ENCODE data around the gene LCAT.
"Not testable (repeated sequence)": the region's sequence is repeated elsewhere in the genome, so short reads cannot be mapped to it uniquely, and the experiment has no call there.

LCAT gene

DNA sequence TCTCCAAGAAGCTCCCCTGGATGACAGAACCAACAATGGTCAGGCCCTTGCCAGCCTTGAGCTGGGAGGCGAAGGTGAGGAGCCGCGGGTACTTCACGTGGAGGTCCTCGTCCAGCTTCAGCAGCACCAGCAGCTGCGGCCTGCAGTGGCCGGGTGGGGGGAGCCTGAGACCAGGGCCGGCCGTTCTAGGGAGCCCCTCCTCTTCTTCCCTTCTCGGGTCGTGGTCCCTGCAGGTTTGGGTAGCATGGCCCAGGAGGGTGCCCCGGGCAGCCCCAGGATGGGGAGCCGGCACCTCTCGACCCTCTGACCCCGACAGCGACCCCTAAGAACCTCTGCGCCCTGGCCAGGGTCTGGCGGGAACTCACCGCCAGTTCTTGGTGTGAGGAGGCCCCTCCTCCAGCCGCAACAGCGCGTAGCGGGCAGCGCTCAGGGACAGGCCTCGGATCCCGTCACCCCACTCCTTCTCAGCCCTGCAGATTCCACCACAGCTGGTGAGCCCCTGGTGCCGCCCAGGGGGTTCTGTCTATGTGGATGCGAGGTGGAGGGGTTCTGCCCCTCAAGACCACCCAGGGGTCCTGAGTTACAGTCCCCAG, 3.1 kb upstream of the LCAT start:
- DNase-seq = no peak

DNA sequence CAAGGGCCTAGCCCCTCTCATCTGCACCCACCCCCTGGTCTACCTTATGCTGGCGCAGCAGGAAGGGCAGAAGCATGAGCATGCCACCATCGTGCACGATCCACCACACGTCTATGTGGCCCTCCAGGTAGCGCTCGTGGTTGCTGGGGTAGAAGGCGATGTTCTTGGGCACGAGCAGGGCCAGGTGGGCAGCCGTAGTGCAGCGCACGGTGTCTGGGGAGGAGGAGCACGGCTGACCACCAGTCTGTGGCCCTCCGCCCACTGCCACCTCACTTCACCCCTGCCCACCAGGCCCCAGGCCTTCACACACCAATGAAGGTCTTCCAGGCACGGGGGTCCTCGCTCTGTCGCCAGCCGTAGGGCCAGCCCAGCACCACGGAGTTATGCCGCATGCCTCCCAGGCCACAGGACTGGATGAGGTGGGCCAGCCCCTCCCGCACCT, 2.2 kb upstream of the LCAT start:
- no peak for DNase-seq

GRCh38 chr16:67945392-67945933, 1.5 kb upstream of the LCAT start:
- no peak for DNase-seq

- DNase-seq = no peak
Observed at GRCh38 chr16:67944690-67945391, 921 bp upstream of the LCAT start.

GRCh38 chr16:67943256-67943618, 683 bp downstream of the LCAT start:
- no peak for DNase-seq

DNA sequence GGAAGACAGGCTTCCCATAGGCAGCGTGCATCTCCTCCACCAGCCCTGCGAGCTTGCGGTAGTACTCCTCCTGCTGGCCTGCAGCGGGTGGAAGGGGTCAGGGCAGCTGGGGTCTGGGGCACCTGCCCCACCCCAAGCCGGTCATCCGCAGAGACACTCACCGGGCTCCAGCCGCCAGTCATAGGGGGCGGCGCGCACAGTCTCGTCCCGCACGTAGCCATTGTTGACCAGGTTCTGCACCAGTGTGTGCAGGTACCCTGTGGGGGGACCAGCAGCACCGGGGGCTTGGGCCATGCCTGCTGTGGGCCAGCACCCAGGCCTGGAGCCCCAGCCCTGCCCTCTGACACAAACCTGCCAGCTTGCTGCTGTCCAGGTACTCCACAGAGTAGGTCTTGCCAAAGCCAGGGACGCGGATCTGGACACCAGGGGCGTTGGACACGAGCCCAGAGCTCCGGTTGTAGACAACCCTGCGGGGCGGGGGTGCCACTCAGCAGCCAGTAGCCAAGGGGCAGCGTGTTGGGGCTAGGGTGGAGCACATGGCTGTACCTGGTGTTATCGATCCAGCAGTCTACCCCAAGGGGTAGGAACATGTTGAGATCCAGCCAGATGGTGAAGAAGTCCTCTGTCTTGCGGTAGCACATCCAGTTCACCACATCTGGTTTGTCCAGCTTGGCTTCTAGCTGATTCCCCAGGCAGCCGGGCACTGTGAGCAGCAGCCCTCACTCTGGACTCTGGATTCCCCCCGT, 1.2 kb downstream of the LCAT start:
- DNase-seq = no peak

- peak; percentile 29 for DNase-seq
Observed at GRCh38 chr16:67942200-67942509, 1.8 kb downstream of the LCAT start.

DNA sequence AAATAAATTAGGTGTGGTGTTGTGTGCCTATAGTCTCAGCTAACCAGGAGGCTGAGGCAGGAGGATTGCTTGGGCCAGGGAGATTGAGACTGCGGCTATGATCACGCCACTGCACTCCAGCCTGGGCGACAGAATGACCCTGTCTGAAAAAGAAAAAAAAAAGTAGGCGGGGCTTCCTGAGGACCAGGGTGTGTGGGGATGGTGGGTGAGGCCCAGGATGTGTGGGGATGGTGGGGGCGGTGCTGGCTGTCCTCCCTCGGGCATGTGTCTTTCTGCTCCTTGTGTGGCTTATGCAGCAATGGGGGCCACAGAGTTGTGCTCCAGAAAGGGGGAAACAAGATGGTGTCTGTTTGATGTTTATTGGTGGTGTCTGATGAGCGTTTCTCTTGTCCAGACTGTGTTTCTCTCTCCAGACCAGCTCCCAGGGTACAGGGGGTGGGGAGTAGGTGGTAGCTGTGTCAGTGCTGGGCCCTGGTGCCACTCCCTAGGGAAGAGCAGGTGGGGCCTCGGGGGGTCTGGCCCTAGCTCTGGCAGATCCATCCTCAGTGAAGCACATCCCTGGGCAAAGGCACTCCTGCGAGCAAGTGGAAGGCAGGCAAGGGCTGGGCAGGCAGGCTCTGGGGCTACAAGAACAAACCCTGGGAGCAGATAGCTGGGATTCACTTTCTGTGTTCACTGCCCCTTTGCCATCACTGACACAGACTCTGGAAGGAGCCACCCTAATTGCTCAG, 2.3 kb downstream of the LCAT start:
- DNase-seq = no peak

DNA sequence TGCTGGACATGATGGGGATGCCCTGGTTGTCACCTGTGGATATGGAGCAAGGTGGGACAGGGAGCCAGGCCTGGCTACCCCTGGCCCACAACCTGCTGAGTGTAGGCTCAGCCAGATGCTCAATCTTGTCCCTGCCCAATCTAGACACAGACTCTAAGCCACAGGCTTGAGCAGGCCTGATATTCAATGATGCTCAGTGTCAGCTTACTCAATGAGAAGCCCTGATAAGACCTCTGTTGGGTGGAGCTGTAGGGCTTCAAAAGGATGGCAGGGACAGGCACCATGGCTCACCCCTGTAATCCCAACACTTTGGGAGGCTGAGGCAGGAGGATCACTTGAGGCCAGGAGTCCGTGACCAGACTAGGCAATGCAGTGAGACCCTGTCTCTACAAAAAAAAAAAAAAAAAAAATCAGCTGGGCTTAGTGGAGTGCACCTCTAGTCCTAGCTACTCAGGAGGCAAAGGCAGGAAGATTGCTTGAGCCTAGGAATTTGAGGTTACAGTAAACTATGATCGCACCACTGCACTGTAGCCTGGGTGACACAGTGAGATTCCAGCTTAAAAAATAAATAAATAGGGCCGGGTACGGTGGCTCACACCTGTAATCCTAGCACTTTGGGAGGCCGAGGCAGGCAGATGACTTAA, 3.4 kb downstream of the LCAT start:
- DNase-seq = no peak

GRCh38 chr16:67939507-67940445, 4.1 kb downstream of the LCAT start:
- DNase-seq = peak; percentile 41 to 47

- not testable (repeated sequence) for DNase-seq
Observed at GRCh38 chr16:67937713-67938112, 6.2 kb downstream of the LCAT start.

DNA sequence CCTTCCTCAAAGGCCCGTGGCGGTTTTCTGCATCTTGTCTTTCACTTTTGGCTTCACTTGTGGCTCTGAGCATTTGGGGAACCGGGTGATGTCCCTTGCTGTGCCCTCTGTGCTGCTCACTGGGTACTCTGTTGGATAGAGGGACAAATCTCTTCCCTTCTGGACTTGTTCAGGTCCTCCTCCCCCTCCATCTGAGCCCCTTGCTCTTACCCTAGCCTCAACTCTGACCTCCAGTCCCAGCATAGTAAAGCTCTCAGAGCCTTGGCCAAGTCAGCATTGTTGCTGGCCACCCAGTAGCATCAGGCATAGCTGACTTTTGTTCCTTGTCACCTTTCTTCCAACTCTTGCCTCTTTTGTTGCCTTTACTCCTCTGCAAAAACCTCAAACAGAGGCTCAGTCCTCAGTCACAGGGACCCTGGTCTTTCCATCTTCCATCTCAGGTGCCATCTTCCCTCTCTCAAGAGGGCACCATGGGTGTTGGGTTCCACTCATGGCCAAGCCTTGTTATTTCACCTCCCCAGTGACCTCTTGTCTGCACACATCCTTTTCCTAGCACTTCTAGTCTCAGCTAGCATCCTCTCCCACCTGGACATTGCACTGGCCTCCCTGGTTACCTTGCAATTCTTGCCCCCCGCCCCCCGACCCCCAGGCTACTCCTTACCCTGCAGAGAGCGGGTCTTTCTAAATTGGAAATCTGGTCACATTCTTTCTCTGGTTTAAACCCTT, 6.9 kb downstream of the LCAT start:
- peak; percentile 76 for DNase-seq

- DNase-seq = peak in 1 of 2 donors; percentile 49
Observed at GRCh38 chr16:67936124-67936879, 7.6 kb downstream of the LCAT start, which contains the start of gene PSMB10. Gene PSMB10 (minus strand): TSS chr16:67936850. CDS start chr16:67936749, 101 bp downstream.

DNA sequence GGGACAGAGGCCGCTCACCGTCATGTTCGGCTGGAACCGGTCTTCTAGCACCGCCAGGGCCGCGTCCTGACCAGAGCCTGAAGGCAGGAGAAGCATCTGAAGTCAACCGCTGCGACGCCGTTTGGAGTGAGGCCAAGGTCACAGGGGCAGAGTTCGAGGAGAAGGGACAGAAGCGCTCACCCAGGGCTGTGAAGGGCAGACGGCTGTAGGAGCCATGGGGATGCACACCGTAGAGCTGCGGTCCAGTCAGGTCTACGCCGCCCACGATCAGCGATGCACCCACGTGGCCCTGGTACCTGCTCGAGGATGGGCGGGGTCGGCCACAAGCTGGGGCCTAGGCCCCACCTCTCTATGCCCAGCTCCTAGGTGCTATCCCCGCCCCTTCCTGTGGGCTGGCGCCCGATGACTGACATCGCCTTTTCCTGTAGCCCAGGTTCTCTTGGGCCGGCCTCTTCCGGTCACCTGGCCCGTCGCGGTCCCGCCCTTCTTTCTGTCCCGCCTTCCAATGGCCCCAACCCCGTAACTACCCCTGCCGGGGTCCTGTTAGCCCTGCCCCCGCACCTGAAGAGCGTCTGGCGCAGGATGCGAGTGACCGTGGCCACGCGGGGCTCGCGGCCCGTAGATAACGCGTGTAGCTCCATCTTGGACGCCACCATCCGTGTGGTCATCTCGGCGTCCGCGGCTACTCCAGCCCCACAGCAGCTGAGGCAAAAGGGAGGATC, 8.4 kb downstream of the LCAT start:
- DNase-seq = peak; percentile 93 to 95

DNA sequence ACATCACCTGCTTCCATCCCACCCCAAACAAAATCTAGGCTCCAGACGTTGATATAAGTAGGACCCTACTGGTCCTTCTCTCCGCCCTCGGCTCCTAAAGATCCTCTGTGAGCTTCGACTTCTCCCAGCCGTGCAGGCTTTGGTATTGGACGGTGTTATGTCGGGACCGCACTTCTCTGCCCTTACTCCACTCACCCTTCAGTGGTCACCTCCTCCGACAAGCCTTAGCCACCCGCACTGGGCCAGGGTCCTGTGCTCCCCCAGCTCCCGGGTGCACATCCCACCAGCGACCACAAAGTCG, 8.9 kb downstream of the LCAT start:
- DNase-seq = no peak

DNA sequence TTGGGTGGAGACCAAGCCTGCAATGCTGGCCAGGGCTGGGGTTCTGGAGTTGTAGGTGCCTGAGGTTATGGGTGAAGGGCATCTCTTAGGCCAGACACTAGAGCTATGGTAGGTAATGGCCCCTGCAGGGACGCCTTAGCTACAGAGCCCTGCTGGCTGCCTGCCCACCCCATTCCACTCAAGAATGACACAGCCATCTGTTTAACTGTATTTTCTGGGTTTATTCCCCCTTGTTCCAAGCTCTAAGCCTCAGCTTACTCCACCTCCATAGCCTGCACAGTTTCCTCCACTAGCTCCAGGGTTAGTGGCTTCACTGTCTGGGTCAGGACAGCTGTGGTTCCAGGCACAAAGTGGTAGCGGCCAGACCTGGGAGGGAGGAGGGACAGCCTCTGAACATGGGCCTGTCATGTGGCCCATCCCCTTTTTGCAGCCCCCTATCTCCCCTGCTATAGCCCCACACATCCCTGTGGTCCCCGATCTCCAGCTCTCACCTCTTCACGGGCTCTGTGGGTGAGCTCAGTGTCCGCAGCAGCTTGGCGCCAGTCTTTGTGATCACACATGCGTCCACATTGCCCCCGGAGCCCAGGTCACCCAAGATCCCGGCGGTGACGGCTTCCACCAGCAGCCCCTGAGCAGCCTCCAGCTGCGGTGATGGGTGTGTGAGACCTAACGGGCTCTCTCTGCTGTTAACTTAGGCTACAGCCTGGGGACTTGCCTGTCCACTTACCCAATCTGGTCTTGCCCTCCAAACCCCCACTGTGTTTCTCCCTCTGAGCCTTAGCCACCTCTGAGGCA, 9.4 kb downstream of the LCAT start:
- no peak for DNase-seq

- no peak for DNase-seq
Observed at GRCh38 chr16:67933805-67934204, 10.1 kb downstream of the LCAT start.

GRCh38 chr16:67932462-67932840, 11.5 kb downstream of the LCAT start:
- DNase-seq = no peak

Data from activated CD4-positive, alpha-beta T cell treated with anti-CD3 and anti-CD28 coated beads for 4 hours (primary cell).